Type B pancreatic cell (in vitro differentiated cells): ENCODE results near the gene ATXN10. TPM values are rescaled to one million over a fixed set of nuclear protein-coding genes. Genes with fewer than 3 reads are reported as not detected.

Experiments used
- DNase-seq: peaks from one replicate; pipeline ENCODE4 v3.0.0; 2021; ENCODE audit warnings: mixed read lengths; ENCODE audit not compliant: unreplicated experiment; ENCODE audit errors: extremely low spot score
- H3K27ac Mint-ChIP-seq: 2 replicates; pipeline ENCODE4 v1.8.0; 2021; ENCODE audit warnings: mild to moderate bottlenecking, mixed read lengths
- H3K27me3 Mint-ChIP-seq: 2 replicates; pipeline ENCODE4 v1.8.0; 2021; ENCODE audit warnings: mixed read lengths
- H3K36me3 Mint-ChIP-seq: 2 replicates; pipeline ENCODE4 v1.8.0; 2021; ENCODE audit warnings: mixed read lengths
- H3K4me1 Mint-ChIP-seq: one replicate; pipeline ENCODE4 v1.8.0; 2021; ENCODE audit warnings: mixed read lengths; ENCODE audit not compliant: unreplicated experiment
- H3K4me3 Mint-ChIP-seq: 2 replicates; pipeline ENCODE4 v1.8.0; 2021; ENCODE audit warnings: mild to moderate bottlenecking, mixed read lengths
- H3K9me3 Mint-ChIP-seq: 2 replicates; pipeline ENCODE4 v1.8.0; 2021; ENCODE audit warnings: mixed read lengths
- CTCF ChIP-seq: fragments of 200-600 bp; sonication (generic); conservative IDR thresholded peaks from 2 replicates; pipeline ENCODE4 v1.5.0; 2021; ENCODE audit warnings: antibody characterized with exemption, mild to moderate bottlenecking
- total RNA-seq: library from RNA; stranded (reverse); gene quantifications from 2 replicates; pipeline ENCODE4 v1.2.1, GENCODE V29; 2021; ENCODE audit warnings: low replicate concordance

ATXN10 gene
- total RNA-seq, 1 donor from 2014 or later: 182 TPM

- Mint-ChIP-seq H3K27me3 (peaks cover 16% of the 10 kb centered on the region), H3K27ac (no peak overlapping the region), H3K4me1 (peaks cover 9% of the 10 kb centered on the region), H3K9me3 (no peaks in the 10 kb centered on the region), H3K36me3 (no peaks in the 10 kb centered on the region), H3K4me3 (no peak overlapping the region)
- TF ChIP-seq CTCF: no peak
- no peak for DNase-seq
These were observed 206.6 kb downstream of the ATXN10 start for GRCh38 chr22:45878051-45878781.

- peak; percentile 68 for DNase-seq
- Mint-ChIP-seq H3K4me1 (peaks cover 9% of the 10 kb centered on the region), H3K36me3 (no peaks in the 10 kb centered on the region), H3K9me3 (no peaks in the 10 kb centered on the region), H3K27me3 (peaks cover 16% of the 10 kb centered on the region), H3K4me3 (no peak overlapping the region), H3K27ac (no peak overlapping the region)
- TF ChIP-seq CTCF: no peak
These were observed 207.4 kb downstream of the ATXN10 start for GRCh38 chr22:45878901-45879551.

- Mint-ChIP-seq H3K27me3 (peaks cover 16% of the 10 kb centered on the region), H3K9me3 (no peaks in the 10 kb centered on the region), H3K4me1 (peaks cover 9% of the 10 kb centered on the region)
These were observed 207.9 kb downstream of the ATXN10 start for GRCh38 chr22:45879552-45879949.

GRCh38 chr22:45880091-45880715 is 208.6 kb downstream of the ATXN10 start:
- no peak overlapping the region for H3K4me3 Mint-ChIP-seq
- no peaks in the 10 kb centered on the region for H3K9me3 Mint-ChIP-seq
- H3K27ac Mint-ChIP-seq: no peak overlapping the region
- DNase-seq: peak; percentile 67
- H3K36me3 Mint-ChIP-seq: no peaks in the 10 kb centered on the region
- TF ChIP-seq CTCF: no peak
- peaks cover 14% of the 10 kb centered on the region for H3K27me3 Mint-ChIP-seq
- H3K4me1 Mint-ChIP-seq: peaks cover 9% of the 10 kb centered on the region

More at GRCh38 chr22:45879552-45879949, 207.9 kb downstream of the ATXN10 start:
- H3K4me3 Mint-ChIP-seq: no peak overlapping the region
- no peak overlapping the region for H3K27ac Mint-ChIP-seq
- no peak for TF ChIP-seq CTCF
- H3K36me3 Mint-ChIP-seq: no peaks in the 10 kb centered on the region
- DNase-seq: peak; percentile 49

GRCh38 chr22:45880716-45881523 is 209.3 kb downstream of the ATXN10 start:
- Mint-ChIP-seq H3K27ac (no peak overlapping the region), H3K4me3 (no peak overlapping the region), H3K27me3 (peaks cover 8% of the 10 kb centered on the region), H3K4me1 (peaks cover 9% of the 10 kb centered on the region), H3K9me3 (no peaks in the 10 kb centered on the region), H3K36me3 (no peaks in the 10 kb centered on the region)
- TF ChIP-seq CTCF: peak; percentile 59
- DNase-seq: peak; percentile 69
